ENCODE measurements around the gene SNRNP25. TPM values are rescaled to one million over a fixed set of nuclear protein-coding genes. Genes with fewer than 3 reads are reported as not detected.

Gene SNRNP25
- total RNA-seq, 2 donors from 2014 or later = 47.1 to 78.3 TPM

GRCh38 chr16:92431-93339 is 39.1 kb downstream of the SNRNP25 start:
- TF ChIP-seq, protein P1, sequence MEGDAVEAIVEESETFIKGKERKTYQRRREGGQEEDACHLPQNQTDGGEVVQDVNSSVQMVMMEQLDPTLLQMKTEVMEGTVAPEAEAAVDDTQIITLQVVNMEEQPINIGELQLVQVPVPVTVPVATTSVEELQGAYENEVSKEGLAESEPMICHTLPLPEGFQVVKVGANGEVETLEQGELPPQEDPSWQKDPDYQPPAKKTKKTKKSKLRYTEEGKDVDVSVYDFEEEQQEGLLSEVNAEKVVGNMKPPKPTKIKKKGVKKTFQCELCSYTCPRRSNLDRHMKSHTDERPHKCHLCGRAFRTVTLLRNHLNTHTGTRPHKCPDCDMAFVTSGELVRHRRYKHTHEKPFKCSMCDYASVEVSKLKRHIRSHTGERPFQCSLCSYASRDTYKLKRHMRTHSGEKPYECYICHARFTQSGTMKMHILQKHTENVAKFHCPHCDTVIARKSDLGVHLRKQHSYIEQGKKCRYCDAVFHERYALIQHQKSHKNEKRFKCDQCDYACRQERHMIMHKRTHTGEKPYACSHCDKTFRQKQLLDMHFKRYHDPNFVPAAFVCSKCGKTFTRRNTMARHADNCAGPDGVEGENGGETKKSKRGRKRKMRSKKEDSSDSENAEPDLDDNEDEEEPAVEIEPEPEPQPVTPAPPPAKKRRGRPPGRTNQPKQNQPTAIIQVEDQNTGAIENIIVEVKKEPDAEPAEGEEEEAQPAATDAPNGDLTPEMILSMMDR (IDR thresholded peaks at IDR 0.05) = no peak
- no peak for DNase-seq (ENCODE audit: low spot score)
- no peaks in the 10 kb centered on the region for H3K27me3 ChIP-seq
- no peak overlapping the region for H3K27ac ChIP-seq
- H3K36me3 ChIP-seq = peaks cover 37% of the 10 kb centered on the region
- peaks cover 0 to 26% of the 10 kb centered on the region in 2 donors for H3K4me1 ChIP-seq
- H3K4me3 ChIP-seq = no peak overlapping the region
- no peaks in the 10 kb centered on the region for H3K9me3 ChIP-seq

DNA sequence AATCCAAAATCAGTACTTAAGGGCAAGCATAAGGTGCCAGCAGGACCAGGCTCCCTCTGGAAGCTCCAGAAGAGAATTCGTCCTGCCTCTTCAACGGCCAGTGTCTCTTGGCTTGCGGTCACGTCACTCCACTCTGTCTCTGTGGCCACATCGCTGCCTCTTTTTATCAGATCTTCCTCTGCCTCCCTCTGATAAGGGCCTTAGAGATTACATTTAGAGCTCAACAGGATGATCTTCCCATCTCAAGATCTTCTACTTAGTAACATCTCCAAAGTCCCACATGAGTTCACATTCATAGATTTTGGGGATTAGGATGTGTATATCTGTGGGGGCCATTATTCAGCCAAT is 41.3 kb downstream of the SNRNP25 start:
- TF ChIP-seq, protein P1 (IDR thresholded peaks at IDR 0.05) = no peak
- Histone ChIP-seq H3K36me3 (peaks cover 25% of the 10 kb centered on the region), H3K27ac (no peak overlapping the region), H3K27me3 (no peaks in the 10 kb centered on the region), H3K9me3 (no peaks in the 10 kb centered on the region), H3K4me3 (no peak overlapping the region), H3K4me1 (peaks cover 0 to 26% of the 10 kb centered on the region in 2 donors)
- DNase-seq (ENCODE audit: low spot score) = no peak

- H3K4me1 ChIP-seq = peaks cover 0 to 27% of the 10 kb centered on the region in 2 donors
- TF ChIP-seq, protein P1 (IDR thresholded peaks at IDR 0.05) = peak; percentile 96 to 99
- H3K27me3 ChIP-seq = no peaks in the 10 kb centered on the region
- no peaks in the 10 kb centered on the region for H3K9me3 ChIP-seq
- H3K27ac ChIP-seq = no peak overlapping the region
- H3K36me3 ChIP-seq = peaks cover 17% of the 10 kb centered on the region
- no peak overlapping the region for H3K4me3 ChIP-seq
- DNase-seq (ENCODE audit: low spot score) = peak; percentile 92
Observed at GRCh38 chr16:96935-97381, 43.3 kb downstream of the SNRNP25 start.

DNA sequence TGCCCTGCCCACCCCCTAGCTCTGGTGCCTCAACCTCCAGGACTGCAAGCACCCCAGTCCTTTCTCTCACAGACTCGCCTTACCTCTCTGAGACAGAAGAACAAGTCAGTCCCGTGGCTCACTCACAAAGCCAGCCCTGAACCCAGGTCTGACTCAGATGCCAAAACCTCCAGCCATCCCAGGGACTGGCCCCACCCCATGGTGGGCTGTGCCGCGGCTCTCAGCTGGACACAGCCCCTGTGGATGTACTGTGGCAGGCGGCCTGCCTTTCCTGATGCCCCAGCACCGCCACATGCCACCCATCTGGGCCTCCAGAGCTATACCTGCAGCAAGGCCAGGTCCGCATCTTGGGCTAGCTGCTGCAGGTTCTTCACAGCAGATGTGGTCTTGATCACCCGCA is 44.2 kb downstream of the SNRNP25 start:
- TF ChIP-seq, protein P1 (IDR thresholded peaks at IDR 0.05) = no peak
- DNase-seq (ENCODE audit: low spot score) = no peak
- Histone ChIP-seq H3K9me3 (no peaks in the 10 kb centered on the region), H3K36me3 (peaks cover 11% of the 10 kb centered on the region), H3K4me3 (no peak overlapping the region), H3K27ac (no peak overlapping the region), H3K4me1 (peaks cover 0 to 31% of the 10 kb centered on the region in 2 donors), H3K27me3 (no peaks in the 10 kb centered on the region)

DNA sequence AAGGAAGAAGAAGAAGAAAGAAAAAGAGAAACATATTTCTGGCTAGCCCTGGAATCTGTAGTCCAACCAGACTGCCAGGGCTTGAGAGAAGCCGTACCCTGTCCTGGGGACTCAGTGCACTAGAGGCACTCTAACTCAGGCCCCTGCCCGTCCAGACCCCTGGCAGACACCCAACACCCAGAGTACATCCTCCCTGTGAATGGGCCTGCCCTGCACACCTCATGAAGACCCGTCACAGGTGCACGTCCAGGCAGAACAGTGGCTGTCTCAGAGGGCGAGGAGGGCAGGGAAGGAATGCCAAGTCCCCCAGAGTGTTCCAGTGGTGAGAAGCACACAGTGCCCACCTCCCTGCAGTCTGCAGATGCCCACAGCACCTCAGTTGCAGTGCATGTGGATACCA is 47.4 kb downstream of the SNRNP25 start:
- Histone ChIP-seq H3K4me1 (peaks cover 0 to 38% of the 10 kb centered on the region in 2 donors), H3K27ac (peak overlapping the region; percentile 72 to 77)

More for the DNA sequence above, 47.4 kb downstream of the SNRNP25 start:
- TF ChIP-seq, protein P1 (IDR thresholded peaks at IDR 0.05) = no peak
- H3K36me3 ChIP-seq = peaks cover 14% of the 10 kb centered on the region
- no peak overlapping the region for H3K4me3 ChIP-seq
- no peaks in the 10 kb centered on the region for H3K27me3 ChIP-seq
- no peaks in the 10 kb centered on the region for H3K9me3 ChIP-seq
- DNase-seq (ENCODE audit: low spot score) = no peak
